HG03159 (cell line): ENCODE data around the gene MAP7.

Source experiments
- ATAC-seq: cut with Tn5 transposase; IDR thresholded peaks from one replicate; pipeline ENCODE4 v1.9.1; 2021; ENCODE audit warnings: mild to moderate bottlenecking, moderate library complexity; ENCODE audit not compliant: unreplicated experiment

Gene MAP7

DNA sequence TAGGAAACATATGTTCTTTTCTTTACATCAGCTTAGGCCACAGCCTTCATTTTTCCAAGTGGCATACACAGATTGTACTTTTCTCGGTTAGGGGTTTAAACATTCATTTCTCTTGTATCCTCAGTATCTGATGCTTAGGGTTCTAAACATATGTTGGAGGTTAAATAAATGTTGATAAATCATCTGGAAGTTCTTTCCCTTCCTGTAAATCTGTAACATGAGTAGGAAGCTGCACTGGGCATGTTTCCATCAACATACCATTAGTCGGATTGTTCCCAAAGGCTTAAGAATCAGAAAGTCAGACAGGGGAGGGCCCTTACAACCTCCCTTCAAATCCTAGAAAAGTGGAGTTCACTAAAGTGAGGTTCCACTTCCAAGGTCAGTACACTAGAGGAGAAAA, 205.8 kb downstream of the MAP7 start:
- no peak for ATAC-seq

- ATAC-seq: no peak
These were observed 206.5 kb downstream of the MAP7 start for GRCh38 chr6:136343700-136344099.

DNA sequence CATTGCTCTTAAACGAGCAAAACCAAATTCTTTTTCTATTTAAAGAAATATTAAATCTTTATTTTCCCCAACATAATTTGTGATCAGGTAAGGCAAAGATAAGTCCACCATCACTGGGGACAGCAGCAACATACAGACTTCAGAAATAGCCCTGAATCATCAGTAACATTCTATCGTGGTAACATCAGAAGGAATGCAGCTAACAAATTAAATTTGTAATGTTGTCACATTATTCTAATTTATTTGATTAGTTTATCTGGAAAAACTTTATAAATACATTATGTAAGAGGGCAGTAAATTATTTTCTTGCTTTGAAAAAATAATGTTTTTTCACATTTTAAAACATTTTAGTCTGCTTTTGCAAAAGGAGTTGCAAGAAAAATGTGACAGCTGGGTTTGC, 206.9 kb downstream of the MAP7 start:
- ATAC-seq: no peak

GRCh38 chr6:136341967-136342366, 208.3 kb downstream of the MAP7 start:
- ATAC-seq: no peak

- ATAC-seq: no peak
These were observed 208.9 kb downstream of the MAP7 start for GRCh38 chr6:136341367-136341766.

DNA sequence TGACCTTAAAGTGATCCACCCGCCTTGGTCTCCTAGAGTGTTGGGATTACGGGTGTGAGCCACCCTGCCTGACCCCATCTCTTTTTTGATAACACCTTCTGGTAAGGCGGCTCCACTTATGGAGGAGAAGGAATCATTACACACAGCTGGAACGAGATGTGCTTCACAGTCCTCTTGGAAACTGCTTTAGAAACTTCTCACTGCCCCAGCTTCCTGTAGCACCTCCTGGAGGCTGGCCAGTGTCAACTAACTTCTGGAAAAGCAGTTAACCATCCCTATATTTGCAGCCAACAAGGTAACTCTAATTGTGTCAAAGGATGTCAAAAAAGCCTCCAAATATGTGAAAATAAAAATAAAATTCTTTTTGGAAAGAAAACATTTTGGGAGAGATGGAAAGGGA, 211.7 kb downstream of the MAP7 start:
- ATAC-seq: no peak

DNA sequence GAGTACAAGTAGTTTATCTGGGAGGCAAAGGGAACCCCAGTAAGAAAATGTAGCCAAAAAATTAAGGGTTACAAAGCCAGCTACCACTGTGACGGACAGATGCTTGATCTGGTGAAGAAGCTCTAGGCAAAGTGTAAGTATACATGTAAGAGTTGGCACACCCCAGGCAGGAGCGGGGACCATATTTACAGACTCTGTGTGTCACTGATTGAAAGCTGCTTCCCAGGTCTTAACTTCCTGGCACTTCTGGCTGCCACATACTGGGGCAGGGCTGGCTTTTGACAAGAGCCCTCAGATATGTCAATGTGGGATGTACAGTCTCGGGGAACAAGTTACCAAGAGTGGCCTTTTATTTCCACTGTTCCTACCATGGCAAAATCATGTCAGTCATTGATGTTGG, 212.6 kb downstream of the MAP7 start:
- ATAC-seq: no peak

GRCh38 chr6:136337121-136337520, 213.1 kb downstream of the MAP7 start:
- no peak for ATAC-seq

DNA sequence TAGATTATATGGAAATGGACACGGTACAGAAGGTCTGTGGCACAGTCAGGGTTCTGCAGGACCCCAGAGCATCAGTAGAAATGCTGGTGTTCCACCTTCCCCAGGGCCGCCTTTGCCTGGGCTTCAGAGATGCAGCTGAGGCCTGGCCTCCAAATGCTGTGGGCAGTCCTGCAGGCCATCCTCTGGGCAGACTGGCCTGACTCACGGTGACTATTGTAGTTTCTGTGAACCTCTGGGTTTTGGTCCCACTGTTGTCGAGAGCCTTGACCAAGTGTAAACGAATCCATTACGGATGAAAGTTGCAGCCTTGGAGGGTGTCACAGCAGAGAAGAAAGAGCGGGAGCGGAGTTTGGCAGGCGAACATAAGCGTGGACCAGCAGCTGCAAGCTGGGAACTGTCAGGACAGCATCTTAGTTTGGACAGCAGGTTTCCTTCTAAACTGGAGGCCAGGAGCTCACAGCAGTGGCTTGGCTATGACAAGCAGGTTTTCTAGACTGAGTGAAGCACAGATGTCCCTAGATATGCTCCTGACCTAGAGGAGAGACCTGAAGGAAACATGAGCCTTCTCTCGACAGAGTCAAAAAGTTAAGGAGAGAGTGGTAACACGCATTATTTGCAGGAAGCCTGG, 214.4 kb downstream of the MAP7 start:
- no peak for ATAC-seq

- no peak for ATAC-seq
These were observed 215.4 kb downstream of the MAP7 start for GRCh38 chr6:136334853-136335252.

GRCh38 chr6:136334465-136334846, 215.8 kb downstream of the MAP7 start:
- no peak for ATAC-seq

DNA sequence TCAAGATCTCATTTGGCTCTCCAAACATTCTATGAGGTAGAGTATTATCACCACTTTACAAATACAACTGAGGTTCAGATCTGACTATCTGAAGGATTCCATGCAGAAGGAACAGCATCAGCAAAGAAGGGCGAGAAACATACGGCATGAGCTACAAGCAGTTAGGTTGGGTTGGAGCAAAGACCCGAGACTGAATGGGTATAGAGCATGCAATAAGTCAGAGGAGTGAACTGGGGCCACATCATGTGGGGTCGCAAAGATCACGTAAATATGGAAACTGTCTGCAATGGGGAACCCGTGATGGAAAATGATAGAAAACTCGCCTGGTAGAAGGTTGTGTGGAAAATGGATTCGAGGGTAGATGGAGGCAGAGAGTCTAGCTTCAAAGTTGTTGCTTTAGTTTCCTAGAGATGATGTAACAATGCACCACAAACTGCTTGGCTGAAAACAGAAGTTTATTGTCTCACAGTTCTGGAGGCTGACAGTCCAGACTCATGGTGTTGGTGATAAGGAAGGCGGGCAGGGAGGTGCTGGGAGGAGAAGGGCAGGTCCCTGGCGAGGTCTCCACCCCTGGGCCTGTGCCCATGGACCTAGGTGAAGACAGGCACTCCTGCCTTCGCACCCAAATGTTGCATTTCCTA, 216.3 kb downstream of the MAP7 start:
- ATAC-seq: no peak

DNA sequence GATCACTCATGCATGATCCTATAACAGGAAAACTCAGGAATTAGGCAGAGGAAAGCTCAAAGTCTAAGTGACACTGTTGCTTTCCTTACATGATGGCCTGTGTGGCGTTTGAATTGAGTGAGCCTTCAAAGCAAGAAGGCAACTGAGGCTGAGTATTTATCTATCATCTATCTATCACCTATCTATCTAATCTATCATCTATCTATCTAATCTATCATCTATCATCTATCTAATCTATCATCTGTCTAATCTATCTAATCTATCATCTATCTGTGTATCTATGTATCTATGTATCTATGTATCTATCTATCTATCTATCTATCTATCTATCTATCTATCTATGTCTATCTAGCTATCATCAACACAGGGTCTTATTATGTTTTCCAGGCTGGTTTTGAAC, 218.8 kb downstream of the MAP7 start:
- ATAC-seq: no peak

- no peak for ATAC-seq
These were observed 219.6 kb downstream of the MAP7 start for GRCh38 chr6:136330634-136331033.

DNA sequence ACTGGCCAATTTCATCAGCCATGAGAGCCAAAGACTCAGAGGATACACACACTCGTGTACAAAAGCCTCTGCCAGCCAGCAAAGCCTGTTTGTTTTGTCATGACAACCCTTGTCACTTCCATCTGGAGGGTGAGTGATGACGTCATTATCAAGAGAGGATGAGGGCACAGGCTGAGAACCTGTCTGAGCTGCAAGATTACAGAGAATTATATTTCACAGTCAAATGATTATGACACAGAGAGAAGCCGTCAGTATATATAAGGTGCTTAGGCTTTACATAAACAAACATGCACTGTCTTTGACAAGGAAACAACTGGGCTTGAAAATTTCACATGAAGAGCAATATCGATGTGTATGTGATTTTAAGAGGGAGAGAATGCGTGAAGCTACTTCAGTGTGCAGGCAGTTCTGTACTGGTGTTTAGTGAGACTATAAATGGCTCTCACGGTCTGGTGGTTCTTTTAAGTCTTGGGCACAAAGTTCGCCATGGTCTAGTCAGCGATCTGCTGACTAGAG, 224.1 kb downstream of the MAP7 start:
- ATAC-seq: no peak

DNA sequence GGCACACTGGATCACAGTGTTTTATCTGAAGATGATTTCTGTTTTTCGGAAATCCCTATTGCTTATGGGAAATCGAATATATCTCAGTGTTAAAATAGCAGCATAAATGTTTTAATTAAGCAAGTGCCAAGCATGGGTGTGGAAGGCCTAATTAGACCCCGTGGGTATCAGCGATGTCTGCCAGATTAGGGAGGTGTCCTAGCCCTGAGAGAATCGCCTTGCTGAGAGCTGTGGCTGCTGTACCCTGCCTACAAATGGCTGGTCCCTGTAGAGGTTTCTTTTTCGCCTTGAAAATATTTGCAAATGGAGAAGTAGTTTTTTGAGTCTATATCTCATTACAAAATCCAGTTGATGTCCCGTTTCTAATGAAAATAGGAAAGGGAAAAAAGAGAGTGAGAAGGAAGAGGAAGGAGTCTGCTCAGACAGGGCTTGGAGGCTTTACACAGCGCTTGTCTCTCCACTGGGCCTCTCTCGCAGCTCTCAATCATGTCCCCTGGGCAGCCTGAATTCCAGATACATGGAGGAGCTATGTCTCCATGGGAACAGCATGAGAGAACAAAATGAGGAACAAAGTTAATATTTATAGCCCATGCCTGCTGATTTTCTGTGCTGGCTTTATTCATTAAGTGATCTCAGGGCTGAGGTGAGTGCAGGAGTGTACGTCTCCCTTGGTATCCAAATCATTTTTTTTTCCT, 225.4 kb downstream of the MAP7 start:
- ATAC-seq: no peak

DNA sequence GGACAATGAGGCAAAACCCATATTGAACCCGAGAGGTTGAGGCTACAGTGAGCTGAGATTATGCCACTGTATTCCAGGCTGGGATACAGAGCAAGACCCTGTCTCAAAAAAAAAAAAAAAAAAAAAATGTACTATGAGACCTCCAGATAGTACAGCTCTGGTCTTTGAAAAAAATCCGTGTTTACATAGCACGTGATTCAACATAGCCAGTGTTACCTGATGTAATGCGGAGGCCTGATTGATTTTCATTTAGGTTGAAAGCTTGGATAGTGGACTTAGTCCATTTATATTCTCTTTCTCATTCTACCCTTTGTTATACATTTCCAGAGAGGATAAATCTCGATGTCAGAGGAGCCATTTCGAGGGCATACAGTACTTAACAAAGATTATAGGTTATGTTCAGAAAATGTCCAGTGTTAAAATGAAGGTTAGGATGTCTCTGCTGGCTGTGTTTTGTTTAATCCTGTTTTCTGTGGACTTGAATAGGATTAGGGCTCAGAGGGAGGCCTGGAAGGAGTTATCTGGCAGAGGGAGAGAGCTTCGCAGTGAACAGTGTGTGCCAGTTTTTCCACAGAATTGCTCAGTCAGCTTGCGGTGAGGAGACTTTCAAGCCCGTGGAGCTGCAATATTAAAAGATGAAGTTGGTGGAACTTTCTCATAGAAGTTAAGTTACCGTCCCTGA, 226.7 kb downstream of the MAP7 start:
- ATAC-seq: no peak

GRCh38 chr6:136319732-136320131, 230.5 kb downstream of the MAP7 start:
- no peak for ATAC-seq

- no peak for ATAC-seq
These were observed 231.5 kb downstream of the MAP7 start for GRCh38 chr6:136318676-136319075.

DNA sequence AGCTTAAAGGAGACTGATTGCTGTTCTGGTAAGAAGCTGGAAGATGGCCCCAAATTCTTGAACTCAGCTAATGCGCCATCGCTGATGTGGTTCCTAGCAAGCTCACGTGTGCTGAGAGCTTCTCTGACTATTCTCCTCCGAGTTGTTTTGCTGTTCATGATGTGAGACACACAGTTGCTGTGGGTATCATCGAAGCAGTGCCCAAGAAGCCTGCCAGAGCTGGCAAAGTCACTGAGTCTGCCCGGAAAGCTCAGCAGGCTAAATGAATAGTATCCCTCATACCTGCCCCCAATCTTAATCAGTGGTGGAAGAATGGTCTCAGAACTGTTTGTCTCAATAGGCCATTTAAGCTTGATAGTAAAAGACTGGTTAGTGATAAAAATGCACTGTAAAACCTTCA, 232.3 kb downstream of the MAP7 start:
- ATAC-seq: no peak

DNA sequence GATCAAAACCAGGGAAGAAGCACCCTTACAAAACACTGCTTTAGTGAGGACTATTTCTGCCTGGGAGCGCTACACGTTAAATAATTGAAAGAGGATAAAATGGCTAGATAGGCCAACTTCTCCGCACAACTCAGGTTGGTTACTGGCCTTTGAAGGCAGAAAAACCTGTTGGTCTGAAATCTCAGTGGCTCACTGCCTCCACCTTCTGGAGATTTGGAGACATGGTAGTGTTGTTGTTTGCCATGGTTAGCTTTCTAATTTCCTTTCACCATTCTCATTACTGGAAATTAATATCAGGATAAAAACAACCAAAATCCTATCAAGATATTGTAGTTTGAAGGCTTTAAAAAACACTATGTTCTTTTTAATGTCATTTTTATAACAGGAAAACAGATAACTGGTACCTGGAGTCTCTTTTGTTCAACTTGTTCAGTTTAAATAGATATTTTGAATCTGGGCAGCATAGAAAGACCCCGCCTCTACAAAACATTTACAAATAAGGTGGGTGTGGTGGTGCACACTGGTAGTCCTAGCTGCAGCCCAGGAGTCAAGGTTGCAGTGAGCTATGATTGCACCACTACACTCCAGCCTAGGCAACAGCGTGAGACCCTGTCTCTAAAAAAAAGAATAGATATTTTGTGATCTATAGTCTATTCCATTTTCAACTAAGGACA, 233.1 kb downstream of the MAP7 start:
- ATAC-seq: peak; percentile 77
